NCI-H2171 treated with DMSO at 0.1 percent for 48 hours (cell line): Measurements from ENCODE around the gene FOXR2.

Experiments used
- DNase-seq: peaks from one replicate; lab custom pipeline; 2025; lab: John Stamatoyannopoulos, UW

Gene FOXR2

GRCh38 chrX:55623100-55623499 is at the start of gene FOXR2:
FOXR2 (plus strand) TSS chrX:55623400; CDS start chrX:55623712, 312 bp downstream.
- DNase-seq = no peak

GRCh38 chrX:55579115-55579514 is 44.1 kb upstream of the FOXR2 start:
- DNase-seq = no peak

- no peak for DNase-seq
Measured at GRCh38 chrX:55582447-55582846, 40.8 kb upstream of the FOXR2 start.

- DNase-seq = no peak
Measured at GRCh38 chrX:55593296-55593695, 29.9 kb upstream of the FOXR2 start.

- DNase-seq = peak; percentile 1
Measured at GRCh38 chrX:55593756-55594257, 29.4 kb upstream of the FOXR2 start.

- no peak for DNase-seq
Measured at GRCh38 chrX:55598333-55598732, 24.9 kb upstream of the FOXR2 start.

GRCh38 chrX:55619547-55619946 is 3.7 kb upstream of the FOXR2 start:
- no peak for DNase-seq

- DNase-seq = no peak
Measured at GRCh38 chrX:55624403-55624802, 1.2 kb downstream of the FOXR2 start.

GRCh38 chrX:55636109-55636508 is 12.9 kb downstream of the FOXR2 start:
- DNase-seq = no peak

GRCh38 chrX:55638933-55639332 is 15.7 kb downstream of the FOXR2 start:
- DNase-seq = no peak

GRCh38 chrX:55640854-55641253 is 17.7 kb downstream of the FOXR2 start:
- no peak for DNase-seq

- DNase-seq = no peak
Measured at GRCh38 chrX:55648434-55648833, 25.2 kb downstream of the FOXR2 start.

- no peak for DNase-seq
Measured at GRCh38 chrX:55659931-55660330, 36.7 kb downstream of the FOXR2 start.

GRCh38 chrX:55663584-55663983 is 40.4 kb downstream of the FOXR2 start:
- no peak for DNase-seq

- DNase-seq = no peak
Measured at GRCh38 chrX:55668084-55668483, 44.9 kb downstream of the FOXR2 start.
